Suprapubic skin (tissue), 4 donors: ENCODE data around the gene COL15A1. TPM values are rescaled to one million over a fixed set of nuclear protein-coding genes. Genes with fewer than 3 reads are reported as not detected.

Source experiments
- DNase-seq, 2 donors: peaks; one replicate each; pipeline ENCODE4 v3.0.0-alpha.2; 2019; ENCODE audit warnings: low spot score in 2 of 2
- H3K27ac ChIP-seq: fragments of 200-600 bp; sonication (generic); one replicate; pipeline ENCODE4 v1.5.1; 2019
- H3K27me3 ChIP-seq: fragments of 200-600 bp; sonication (generic); one replicate; pipeline ENCODE4 v1.5.1; 2019
- H3K36me3 ChIP-seq: fragments of 200-600 bp; sonication (generic); one replicate; pipeline ENCODE4 v1.5.1; 2019
- H3K4me1 ChIP-seq: fragments of 200-600 bp; sonication (generic); one replicate; pipeline ENCODE4 v1.5.1; 2019
- H3K4me3 ChIP-seq: fragments of 200-600 bp; sonication (generic); one replicate; pipeline ENCODE4 v1.5.1; 2019; ENCODE audit warnings: mild to moderate bottlenecking
- H3K9me3 ChIP-seq: fragments of 200-600 bp; sonication (generic); one replicate; pipeline ENCODE4 v1.5.1; 2019
- EP300 ChIP-seq: sonication (generic); formaldehyde crosslinking; IDR thresholded peaks from one replicate; pipeline ENCODE4 v1.6.1; 2017; ENCODE audit warnings: antibody characterized with exemption
- POLR2A ChIP-seq, 2 donors: fragments of 450-650 bp; IDR thresholded peaks; one replicate each; pipeline ENCODE4 v1.6.1; 2017; ENCODE audit warnings: antibody characterized with exemption in 2 of 2, mild to moderate bottlenecking in 2 of 2, moderate library complexity in 2 of 2
- POLR2AphosphoS5 ChIP-seq, 3 donors: sonication (generic); formaldehyde crosslinking; IDR thresholded peaks; one replicate each; pipeline ENCODE4 v1.6.1; 2017; ENCODE audit warnings: antibody characterized with exemption in 3 of 3
- WGBS: methylation state at CpG from one replicate; pipeline ENCODE4 v1.1.5; 2018; 5-methylcytosine and 5-hydroxymethylcytosine counted together
- total RNA-seq, 4 donors: library from RNA; depleted of rRNA; stranded (reverse); fragments of >200 nt; gene quantifications; one replicate each; pipeline ENCODE4 v1.1.0, GENCODE V29; 2016
- TF ChIP-seq, protein P1 (sequence below), 2 donors: fragments of 200-600 bp in 1 of 2; fragments of 450-650 bp in 1 of 2; sonication (generic) in 1 of 2; IDR thresholded peaks; one replicate each; pipeline ENCODE4 v1.5.1; 2016 to 2019; ENCODE audit warnings: antibody characterized with exemption in 2 of 2, mild to moderate bottlenecking in 1 of 2, moderate library complexity in 1 of 2

The COL15A1 gene
- total RNA-seq, 4 donors from 2014 or later = 8.0 to 15.0 (median 9.3) TPM

DNA sequence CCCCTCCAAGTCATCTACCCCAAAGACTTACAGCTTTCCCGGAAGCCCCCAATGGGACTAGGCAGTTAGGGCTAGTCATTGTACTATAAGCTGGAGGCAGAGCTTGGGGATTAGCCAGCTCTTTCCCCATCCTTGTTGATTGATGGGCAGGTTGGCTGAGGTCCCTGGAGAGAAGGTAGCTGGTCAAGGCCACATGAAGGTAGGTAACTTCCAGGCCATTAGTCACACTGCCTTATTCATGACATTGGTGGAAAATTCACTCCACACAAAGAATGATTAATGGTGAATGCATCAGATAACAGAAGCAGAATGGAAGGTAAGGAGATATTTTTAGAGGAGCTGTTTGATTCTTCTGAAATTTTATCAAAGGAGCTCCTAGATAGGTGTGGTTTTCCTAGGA, 111.7 kb downstream of the COL15A1 start:
- Histone ChIP-seq H3K9me3 (no peaks in the 10 kb centered on the region), H3K27me3 (no peaks in the 10 kb centered on the region), H3K27ac (no peak overlapping the region), H3K4me3 (no peak overlapping the region), H3K36me3 (no peaks in the 10 kb centered on the region), H3K4me1 (peaks cover 21% of the 10 kb centered on the region)
- 92% methylated on average over 1 of the region's 1 CpG for WGBS
- no peak for DNase-seq
- TF ChIP-seq, protein P1, sequence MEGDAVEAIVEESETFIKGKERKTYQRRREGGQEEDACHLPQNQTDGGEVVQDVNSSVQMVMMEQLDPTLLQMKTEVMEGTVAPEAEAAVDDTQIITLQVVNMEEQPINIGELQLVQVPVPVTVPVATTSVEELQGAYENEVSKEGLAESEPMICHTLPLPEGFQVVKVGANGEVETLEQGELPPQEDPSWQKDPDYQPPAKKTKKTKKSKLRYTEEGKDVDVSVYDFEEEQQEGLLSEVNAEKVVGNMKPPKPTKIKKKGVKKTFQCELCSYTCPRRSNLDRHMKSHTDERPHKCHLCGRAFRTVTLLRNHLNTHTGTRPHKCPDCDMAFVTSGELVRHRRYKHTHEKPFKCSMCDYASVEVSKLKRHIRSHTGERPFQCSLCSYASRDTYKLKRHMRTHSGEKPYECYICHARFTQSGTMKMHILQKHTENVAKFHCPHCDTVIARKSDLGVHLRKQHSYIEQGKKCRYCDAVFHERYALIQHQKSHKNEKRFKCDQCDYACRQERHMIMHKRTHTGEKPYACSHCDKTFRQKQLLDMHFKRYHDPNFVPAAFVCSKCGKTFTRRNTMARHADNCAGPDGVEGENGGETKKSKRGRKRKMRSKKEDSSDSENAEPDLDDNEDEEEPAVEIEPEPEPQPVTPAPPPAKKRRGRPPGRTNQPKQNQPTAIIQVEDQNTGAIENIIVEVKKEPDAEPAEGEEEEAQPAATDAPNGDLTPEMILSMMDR (IDR thresholded peaks at IDR 0.05) = no peak
- TF ChIP-seq POLR2AphosphoS5 (IDR thresholded peaks at IDR 0.05) (no peak), EP300 (no peak), POLR2A (IDR thresholded peaks at IDR 0.05) (no peak)

- no peaks in the 10 kb centered on the region for H3K36me3 ChIP-seq
- 96% methylated on average over 6 of the region's 6 CpGs for whole genome bisulfite sequencing
- DNase-seq = no peak
Measured at GRCh38 chr9:99056186-99056585, 112.5 kb downstream of the COL15A1 start.

DNA sequence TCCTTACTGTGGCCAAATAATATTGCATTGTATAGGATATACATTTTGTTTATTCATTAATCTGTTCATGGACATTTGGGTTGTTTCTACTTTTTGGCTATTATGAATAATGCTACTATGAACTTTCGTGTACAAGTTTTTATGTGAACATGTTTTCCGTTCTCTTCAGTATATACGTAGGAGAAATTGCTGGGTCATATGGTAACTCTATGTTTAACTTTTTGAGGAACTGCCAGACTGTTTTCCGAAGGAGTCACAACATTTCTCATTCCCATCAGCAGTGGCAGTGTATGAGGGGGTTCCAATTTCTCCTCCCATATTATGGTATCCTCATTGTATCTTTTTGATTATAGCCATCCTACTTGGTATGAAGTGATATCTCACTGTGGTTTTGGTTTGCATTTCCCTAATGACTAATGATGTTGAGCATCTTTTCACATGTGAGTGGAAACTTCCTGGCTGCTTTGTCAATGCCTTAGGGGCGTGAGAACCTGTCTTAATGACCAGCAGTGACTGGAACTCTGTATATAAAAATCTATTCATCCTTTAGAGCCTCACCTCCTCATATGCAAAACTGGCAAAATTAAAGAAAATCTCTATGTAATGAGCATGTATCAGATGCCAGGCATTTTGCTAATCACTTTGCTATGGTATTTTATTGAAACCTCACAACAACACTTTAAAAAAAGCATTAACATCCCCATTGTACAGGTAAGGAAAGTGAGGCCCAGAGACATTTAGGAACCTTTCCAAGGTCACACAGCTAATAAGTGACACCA, 113.4 kb downstream of the COL15A1 start:
- H3K4me3 ChIP-seq = no peak overlapping the region
- DNase-seq = no peak
- TF ChIP-seq EP300 = no peak
- TF ChIP-seq, protein P1 (IDR thresholded peaks at IDR 0.05) = no peak
- no peak for TF ChIP-seq POLR2A (IDR thresholded peaks at IDR 0.05)
- no peak for TF ChIP-seq POLR2AphosphoS5 (IDR thresholded peaks at IDR 0.05)
- H3K27me3 ChIP-seq = no peaks in the 10 kb centered on the region
- H3K27ac ChIP-seq = no peak overlapping the region
- H3K36me3 ChIP-seq = no peaks in the 10 kb centered on the region
- H3K9me3 ChIP-seq = no peaks in the 10 kb centered on the region
- peaks cover 21% of the 10 kb centered on the region for H3K4me1 ChIP-seq
- 82% methylated on average over 5 of the region's 5 CpGs for WGBS

More at GRCh38 chr9:99056186-99056585, 112.5 kb downstream of the COL15A1 start:
- Histone ChIP-seq H3K27me3 (no peaks in the 10 kb centered on the region), H3K27ac (no peak overlapping the region), H3K4me1 (peaks cover 21% of the 10 kb centered on the region), H3K4me3 (no peak overlapping the region), H3K9me3 (no peaks in the 10 kb centered on the region)
- TF ChIP-seq EP300 (no peak), POLR2A (IDR thresholded peaks at IDR 0.05) (no peak), POLR2AphosphoS5 (IDR thresholded peaks at IDR 0.05) (no peak)
- TF ChIP-seq, protein P1 (IDR thresholded peaks at IDR 0.05) = no peak

DNA sequence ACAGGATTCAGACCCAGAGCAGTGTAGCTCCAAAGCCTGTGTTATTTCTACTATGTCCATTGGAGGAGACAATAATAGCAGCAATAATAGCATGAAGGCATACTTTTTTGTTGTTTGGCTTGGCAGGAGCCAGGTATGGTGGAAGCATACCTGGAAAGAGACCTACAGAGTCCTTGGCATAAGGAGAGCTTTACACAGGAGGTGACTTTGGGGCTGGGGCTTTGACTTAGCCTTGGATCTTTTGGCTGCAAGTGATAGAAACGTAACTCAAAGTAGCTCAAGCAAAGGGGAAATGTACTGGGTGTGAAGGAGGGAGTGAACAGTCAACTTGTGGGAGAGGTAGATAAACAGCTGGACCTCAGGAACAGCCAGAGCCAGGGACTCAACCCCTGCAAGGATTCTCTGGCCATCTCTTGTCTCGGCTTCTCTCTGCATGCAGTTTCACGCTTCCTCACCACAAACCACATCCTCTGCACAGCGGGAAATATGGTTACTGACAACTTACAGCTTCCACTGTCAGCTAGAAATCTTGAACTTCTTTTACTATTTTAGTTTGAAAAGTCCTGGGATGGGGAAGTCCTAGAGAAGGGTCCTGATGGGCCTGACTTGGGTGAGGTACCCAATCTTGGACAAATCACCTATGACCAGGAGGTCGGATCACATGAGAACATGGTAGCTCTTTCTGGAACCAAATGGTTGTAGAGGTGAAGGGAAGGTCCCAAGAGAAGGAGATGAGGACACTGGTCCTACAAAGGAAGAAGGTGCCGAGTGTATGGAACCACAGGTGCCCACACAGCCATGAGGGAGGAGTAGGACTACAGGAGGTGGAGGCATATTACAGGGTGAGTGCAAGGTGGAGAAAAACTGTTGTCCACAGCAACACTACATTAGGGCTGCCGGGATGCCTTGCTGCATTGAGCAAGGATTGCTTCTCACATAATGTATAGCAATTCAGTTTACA, 114.2 kb downstream of the COL15A1 start:
- no peaks in the 10 kb centered on the region for H3K9me3 ChIP-seq
- 76% methylated on average over 7 of the region's 7 CpGs for WGBS
- peaks cover 21% of the 10 kb centered on the region for H3K4me1 ChIP-seq
- DNase-seq = no peak
- H3K4me3 ChIP-seq = no peak overlapping the region
- TF ChIP-seq EP300 (no peak), POLR2A (IDR thresholded peaks at IDR 0.05) (no peak)
- no peaks in the 10 kb centered on the region for H3K27me3 ChIP-seq
- H3K36me3 ChIP-seq = no peaks in the 10 kb centered on the region
- H3K27ac ChIP-seq = no peak overlapping the region

GRCh38 chr9:99058964-99059921, 115.5 kb downstream of the COL15A1 start:
- H3K4me3 ChIP-seq = no peak overlapping the region
- no peaks in the 10 kb centered on the region for H3K27me3 ChIP-seq
- no peaks in the 10 kb centered on the region for H3K36me3 ChIP-seq
- peak overlapping the region; percentile 64 for H3K27ac ChIP-seq
- no peak for DNase-seq
- TF ChIP-seq, protein P1 (IDR thresholded peaks at IDR 0.05) = no peak
- peaks cover 21% of the 10 kb centered on the region for H3K4me1 ChIP-seq
- H3K9me3 ChIP-seq = no peaks in the 10 kb centered on the region
- WGBS = 67% methylated on average over 8 of the region's 8 CpGs
